Fibroblast of villous mesenchyme (primary cell): ENCODE data around the gene PRX. TPM values are rescaled to one million over a fixed set of nuclear protein-coding genes. Genes with fewer than 3 reads are reported as not detected.
"Not testable (repeated sequence)": the region's sequence is repeated elsewhere in the genome, so short reads cannot be mapped to it uniquely, and the experiment has no call there.

Experiments
- DNase-seq: peaks from one replicate; pipeline ENCODE4 v3.0.0-alpha.2; 2010; ENCODE audit warnings: low read depth
- H3K4me3 ChIP-seq: 2 replicates; pipeline ENCODE4 v1.5.1; 2011; ENCODE audit warnings: low read depth, mild to moderate bottlenecking, low read length
- CTCF ChIP-seq: IDR thresholded peaks from 2 replicates; pipeline ENCODE4 v1.5.1; 2012; ENCODE audit warnings: low read depth, mild to moderate bottlenecking, low read length; ENCODE audit not compliant: insufficient read depth
- total RNA-seq: library from RNA; depleted of rRNA; stranded (reverse); fragments of >200 nt; gene quantifications from 2 replicates; pipeline ENCODE4 v1.2.3, GENCODE V29; 2012

PRX gene
- total RNA-seq, 1 donor = 0.86 TPM

DNA sequence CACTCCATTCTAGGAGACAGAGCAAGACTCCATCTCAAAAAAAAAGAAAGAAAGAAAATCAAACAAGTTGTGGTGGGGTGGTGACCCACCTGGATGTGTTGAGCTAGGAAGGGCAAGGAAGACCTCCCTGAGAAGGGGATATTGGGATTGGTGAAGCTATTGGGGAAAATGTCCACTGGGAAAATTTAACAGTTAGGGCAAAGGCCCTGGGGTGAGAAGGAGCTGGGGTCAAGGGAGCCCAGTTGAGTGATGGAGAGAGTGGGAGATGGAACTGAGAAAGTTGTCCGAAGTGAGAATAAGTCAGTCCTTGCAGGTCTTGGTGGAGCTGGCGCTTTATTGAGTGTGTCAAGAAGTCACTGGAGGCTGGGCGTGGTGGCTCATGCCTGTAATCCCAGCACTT is 25.1 kb upstream of the PRX start:
- DNase-seq = no peak
- H3K4me3 ChIP-seq = no peak overlapping the region
- TF ChIP-seq CTCF = no peak

DNA sequence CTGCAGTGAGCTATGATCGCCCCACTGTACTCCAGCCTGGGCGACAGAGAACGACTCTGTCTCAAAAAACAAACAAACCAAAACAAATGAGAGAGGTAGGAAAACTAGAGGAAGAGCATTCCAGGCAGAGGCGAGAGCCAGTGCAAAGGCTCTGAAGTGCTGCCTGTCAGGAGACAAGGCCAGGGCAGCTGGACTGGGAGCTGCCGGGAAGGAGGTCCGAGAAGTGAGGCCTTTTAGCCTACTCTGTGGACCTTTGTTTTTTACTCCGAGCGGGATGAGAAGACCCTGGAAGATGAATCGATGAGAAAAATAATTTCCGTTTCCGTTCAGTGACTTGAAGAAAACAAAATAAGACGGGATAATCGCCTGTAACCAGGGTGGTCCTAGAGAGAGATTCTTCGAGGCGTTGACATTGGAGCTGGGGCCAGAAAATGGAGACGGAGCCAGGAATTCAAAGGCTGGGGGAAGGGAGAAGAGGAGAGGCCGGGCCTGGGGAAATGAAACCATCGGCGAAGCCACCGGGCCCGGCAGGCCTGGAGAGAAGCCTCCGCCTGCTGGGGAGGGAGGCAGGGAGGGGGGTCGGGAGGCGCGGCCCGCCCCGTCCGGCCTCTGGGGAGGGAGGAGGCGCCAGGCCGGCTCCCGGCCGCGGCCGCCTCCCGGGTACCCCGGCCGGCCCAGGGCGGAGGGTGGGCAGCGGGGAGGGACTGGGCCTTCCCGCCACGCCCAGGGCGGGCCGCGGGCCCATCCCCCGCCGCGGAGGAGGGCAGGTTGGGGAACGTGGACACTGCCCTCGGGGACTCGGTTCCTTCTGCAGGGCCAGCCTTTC is 20.4 kb upstream of the PRX start:
- no peak for TF ChIP-seq CTCF
- DNase-seq = peak; percentile 94
- H3K4me3 ChIP-seq = peak overlapping the region; percentile 54

GRCh38 chr19:40432760-40433159 is 19.6 kb upstream of the PRX start:
- H3K4me3 ChIP-seq = peak overlapping the region; percentile 54
- not testable (repeated sequence) for DNase-seq

DNA sequence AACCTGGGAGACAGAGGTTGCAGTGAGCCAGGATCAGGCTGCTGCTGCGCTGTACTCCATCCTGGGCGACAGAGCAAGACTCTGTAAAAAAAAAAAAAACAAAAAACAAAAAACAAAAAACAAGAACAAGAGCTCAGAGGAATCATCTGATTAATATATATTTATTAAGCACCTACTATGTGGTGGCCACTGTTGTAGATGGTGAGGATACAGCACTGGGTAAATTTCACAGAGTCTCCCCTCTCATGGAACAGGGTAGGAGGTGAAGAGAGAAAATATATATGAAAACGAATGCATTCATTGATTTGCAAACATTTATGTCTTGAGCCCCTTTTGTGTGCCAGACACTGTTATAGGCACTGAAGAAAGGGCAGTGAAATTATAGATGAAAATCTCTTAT is 18.5 kb upstream of the PRX start:
- TF ChIP-seq CTCF = no peak
- H3K4me3 ChIP-seq = no peak overlapping the region
- DNase-seq = no peak

- H3K4me3 ChIP-seq, DNase-seq: not testable (repeated sequence)
These were observed 17.1 kb upstream of the PRX start for GRCh38 chr19:40430242-40430641.

GRCh38 chr19:40428197-40428596 is 15.0 kb upstream of the PRX start:
- DNase-seq, H3K4me3 ChIP-seq: not testable (repeated sequence)

- peak within 1 kb of the TSS; percentile 84 for H3K4me3 ChIP-seq
- peak; percentile 99 for DNase-seq
- TF ChIP-seq CTCF = peak; percentile 65
These were observed 12.5 kb upstream of the PRX start, which contains the start of gene SERTAD1 for GRCh38 chr19:40425450-40426287. Gene SERTAD1 (minus strand): TSS chr19:40425992. CDS start chr19:40423546, 2,446 bp downstream.

DNA sequence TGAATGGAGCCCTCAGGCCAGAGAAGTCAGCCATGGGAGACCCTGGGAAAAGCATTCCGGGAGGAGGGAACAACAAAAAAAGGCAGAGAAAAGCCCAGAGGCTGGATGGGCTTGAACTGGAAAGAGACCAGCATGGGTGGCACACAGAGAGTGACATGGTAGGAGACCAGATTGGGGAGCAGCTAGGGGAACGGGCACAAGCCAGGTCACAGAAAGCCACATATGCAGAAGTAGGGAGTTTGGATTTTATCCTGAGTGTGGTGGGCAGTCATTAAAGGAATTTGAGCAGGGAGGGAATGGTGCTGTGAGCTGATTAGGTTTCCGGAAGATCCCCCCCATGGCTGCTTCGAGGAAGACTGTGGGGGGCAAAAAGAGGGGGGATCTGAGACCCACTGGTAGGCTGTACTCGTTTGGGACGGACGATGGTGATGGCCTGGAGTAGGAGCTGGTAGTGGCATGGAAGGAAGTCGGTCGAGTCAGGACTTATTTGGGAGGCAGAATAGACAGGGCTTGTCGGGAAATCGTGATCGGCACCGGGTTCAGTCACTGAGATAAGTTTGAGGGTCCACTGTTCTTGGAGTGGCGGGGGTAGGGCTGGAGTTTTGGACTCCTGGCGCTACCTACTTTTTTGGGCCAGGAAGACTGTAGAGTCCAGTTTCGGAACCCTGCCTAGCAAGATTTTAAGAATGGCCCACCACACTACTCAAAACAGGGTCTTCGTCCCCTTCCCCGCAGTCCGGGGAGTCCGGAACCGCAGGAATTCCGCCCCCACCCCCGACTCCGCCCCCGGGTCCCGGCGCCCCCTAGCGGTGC is 11.7 kb upstream of the PRX start:
- peak overlapping the region; percentile 84 for H3K4me3 ChIP-seq
- TF ChIP-seq CTCF = no peak
- DNase-seq = peak; percentile 27
